NT2/D1 (cell line): Measurements from ENCODE around the gene ARPC5.

Experiments used
- DNase-seq: peaks from one replicate; pipeline ENCODE4 v3.0.0-alpha.2; 2011; ENCODE audit warnings: low read depth, low spot score
- H3K27me3 ChIP-seq: 2 replicates; pipeline ENCODE4 v1.6.0; 2011; ENCODE audit warnings: mild to moderate bottlenecking; ENCODE audit not compliant: insufficient read length, insufficient read depth
- H3K36me3 ChIP-seq: 2 replicates; pipeline ENCODE4 v1.6.1; 2011; ENCODE audit warnings: mild to moderate bottlenecking, low read length, mixed read lengths; ENCODE audit not compliant: insufficient read depth, insufficient read length
- H3K4me1 ChIP-seq: 2 replicates; pipeline ENCODE4 v1.5.1; 2011; ENCODE audit not compliant: insufficient read depth, insufficient read length
- H3K4me3 ChIP-seq: 2 replicates; pipeline ENCODE4 v1.5.1; 2011; ENCODE audit warnings: low read depth; ENCODE audit not compliant: insufficient read length
- H3K9ac ChIP-seq: 2 replicates; pipeline ENCODE4 v1.6.0; 2011; ENCODE audit warnings: low read depth; ENCODE audit not compliant: insufficient read length
- H3K9me3 ChIP-seq: 2 replicates; pipeline ENCODE4 v1.5.1; 2011; ENCODE audit warnings: mild to moderate bottlenecking, low read length; ENCODE audit not compliant: insufficient read depth
- SUZ12 ChIP-seq: IDR thresholded peaks from 2 replicates; pipeline ENCODE4 v1.6.1; 2011; ENCODE audit not compliant: insufficient read length, insufficient read depth; ENCODE audit errors: extremely low read depth
- YY1 ChIP-seq: IDR thresholded peaks from 2 replicates; pipeline ENCODE4 v1.6.1; 2011; ENCODE audit not compliant: insufficient read length, insufficient read depth
- ZNF274 ChIP-seq: IDR thresholded peaks from 2 replicates; pipeline ENCODE4 v1.6.1; 2011; ENCODE audit warnings: mild to moderate bottlenecking, low read depth, low read length

The ARPC5 gene

GRCh38 chr1:183598386-183598785 is 37.2 kb downstream of the ARPC5 start:
- DNase-seq = no peak

DNA sequence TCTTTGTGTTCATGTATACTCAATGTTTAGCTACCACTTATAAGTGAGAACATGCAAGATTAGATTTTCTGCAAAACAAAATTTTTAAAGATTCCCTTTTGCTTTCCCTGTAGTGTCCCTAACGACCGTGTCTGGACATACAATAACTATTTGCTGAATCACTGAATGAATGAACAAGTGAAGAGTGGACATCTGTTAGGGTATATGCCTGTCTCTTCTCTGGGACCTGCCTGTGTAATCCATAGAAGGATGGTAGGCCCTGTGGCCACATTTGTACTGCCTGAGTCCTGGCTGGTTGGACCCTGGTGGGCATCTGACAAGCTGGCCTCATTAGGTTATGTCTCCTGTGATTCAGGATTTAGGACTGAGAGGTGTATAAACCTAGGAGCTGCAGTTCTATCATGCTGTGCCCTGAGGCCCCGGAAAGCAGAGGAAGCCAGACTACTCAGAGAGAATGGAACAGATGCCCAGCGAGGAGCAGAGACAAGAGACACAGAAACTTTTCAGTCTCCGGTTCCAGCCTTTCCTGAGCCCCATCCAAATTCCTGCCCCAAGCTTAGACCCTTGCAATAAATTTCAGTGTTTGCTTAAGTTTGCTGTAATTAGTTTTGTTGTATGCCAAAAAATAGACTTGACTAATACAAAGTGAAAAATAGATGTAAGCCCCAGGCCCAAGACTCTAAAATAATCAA is 37.8 kb downstream of the ARPC5 start:
- H3K27me3 ChIP-seq = no peaks in the 10 kb centered on the region
- H3K36me3 ChIP-seq = no peaks in the 10 kb centered on the region
- no peaks in the 10 kb centered on the region for H3K9me3 ChIP-seq
- H3K9ac ChIP-seq = no peak overlapping the region
- TF ChIP-seq SUZ12 = no peak
- TF ChIP-seq YY1 = no peak
- no peak for TF ChIP-seq ZNF274
- DNase-seq = no peak
- H3K4me1 ChIP-seq = peaks cover 5% of the 10 kb centered on the region
- no peak overlapping the region for H3K4me3 ChIP-seq

More at GRCh38 chr1:183598386-183598785, 37.2 kb downstream of the ARPC5 start:
- no peak overlapping the region for H3K4me3 ChIP-seq
- no peaks in the 10 kb centered on the region for H3K36me3 ChIP-seq
- no peak for TF ChIP-seq YY1
- no peak for TF ChIP-seq ZNF274
- no peak for TF ChIP-seq SUZ12
- no peaks in the 10 kb centered on the region for H3K9me3 ChIP-seq
- no peak overlapping the region for H3K9ac ChIP-seq
- H3K4me1 ChIP-seq = peaks cover 2% of the 10 kb centered on the region
- no peaks in the 10 kb centered on the region for H3K27me3 ChIP-seq

GRCh38 chr1:183596500-183596899 is 39.1 kb downstream of the ARPC5 start:
- Histone ChIP-seq H3K9ac (no peak overlapping the region), H3K4me1 (peaks cover 5% of the 10 kb centered on the region), H3K36me3 (no peaks in the 10 kb centered on the region), H3K27me3 (no peaks in the 10 kb centered on the region), H3K4me3 (no peak overlapping the region), H3K9me3 (no peaks in the 10 kb centered on the region)
- TF ChIP-seq YY1 (no peak), SUZ12 (no peak), ZNF274 (no peak)
- DNase-seq = no peak

- DNase-seq = no peak
- H3K9me3 ChIP-seq = no peaks in the 10 kb centered on the region
- H3K36me3 ChIP-seq = no peaks in the 10 kb centered on the region
- H3K27me3 ChIP-seq = no peaks in the 10 kb centered on the region
- peaks cover 5% of the 10 kb centered on the region for H3K4me1 ChIP-seq
- H3K4me3 ChIP-seq = no peak overlapping the region
- H3K9ac ChIP-seq = no peak overlapping the region
- TF ChIP-seq ZNF274 = no peak
- TF ChIP-seq YY1 = no peak
- no peak for TF ChIP-seq SUZ12
These were observed 40.0 kb downstream of the ARPC5 start for GRCh38 chr1:183595537-183595936.

DNA sequence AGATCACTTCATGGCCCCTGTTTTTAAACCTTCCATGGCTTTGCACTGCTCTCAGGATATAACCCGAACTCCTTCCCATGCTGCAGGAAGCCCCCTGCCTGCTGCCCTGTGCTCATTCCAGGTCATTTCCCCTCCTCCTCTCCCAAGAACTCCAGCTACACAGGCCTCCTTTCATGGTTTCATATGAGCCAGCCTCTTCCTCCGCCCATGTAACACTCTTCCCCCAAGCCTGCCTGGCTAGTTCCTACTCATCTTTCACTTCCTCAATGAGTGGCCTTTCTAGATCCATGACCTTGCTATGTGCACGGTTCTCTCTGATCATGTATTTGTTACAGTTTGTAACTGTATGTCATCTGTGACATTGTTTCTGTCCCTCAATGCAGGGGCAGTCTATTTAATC is 42.2 kb downstream of the ARPC5 start:
- no peaks in the 10 kb centered on the region for H3K9me3 ChIP-seq
- H3K27me3 ChIP-seq = no peaks in the 10 kb centered on the region
- peaks cover 12% of the 10 kb centered on the region for H3K4me1 ChIP-seq
- no peak overlapping the region for H3K4me3 ChIP-seq
- TF ChIP-seq YY1 = no peak
- TF ChIP-seq SUZ12 = no peak
- TF ChIP-seq ZNF274 = no peak
- no peak for DNase-seq
- no peaks in the 10 kb centered on the region for H3K36me3 ChIP-seq
- H3K9ac ChIP-seq = no peak overlapping the region

- Histone ChIP-seq H3K4me1 (peaks cover 12% of the 10 kb centered on the region), H3K9me3 (no peaks in the 10 kb centered on the region), H3K4me3 (no peak overlapping the region), H3K27me3 (no peaks in the 10 kb centered on the region), H3K9ac (no peak overlapping the region), H3K36me3 (no peaks in the 10 kb centered on the region)
- TF ChIP-seq SUZ12 = no peak
- no peak for TF ChIP-seq YY1
- TF ChIP-seq ZNF274 = no peak
- DNase-seq = no peak
These were observed 42.9 kb downstream of the ARPC5 start for GRCh38 chr1:183592733-183593132.

DNA sequence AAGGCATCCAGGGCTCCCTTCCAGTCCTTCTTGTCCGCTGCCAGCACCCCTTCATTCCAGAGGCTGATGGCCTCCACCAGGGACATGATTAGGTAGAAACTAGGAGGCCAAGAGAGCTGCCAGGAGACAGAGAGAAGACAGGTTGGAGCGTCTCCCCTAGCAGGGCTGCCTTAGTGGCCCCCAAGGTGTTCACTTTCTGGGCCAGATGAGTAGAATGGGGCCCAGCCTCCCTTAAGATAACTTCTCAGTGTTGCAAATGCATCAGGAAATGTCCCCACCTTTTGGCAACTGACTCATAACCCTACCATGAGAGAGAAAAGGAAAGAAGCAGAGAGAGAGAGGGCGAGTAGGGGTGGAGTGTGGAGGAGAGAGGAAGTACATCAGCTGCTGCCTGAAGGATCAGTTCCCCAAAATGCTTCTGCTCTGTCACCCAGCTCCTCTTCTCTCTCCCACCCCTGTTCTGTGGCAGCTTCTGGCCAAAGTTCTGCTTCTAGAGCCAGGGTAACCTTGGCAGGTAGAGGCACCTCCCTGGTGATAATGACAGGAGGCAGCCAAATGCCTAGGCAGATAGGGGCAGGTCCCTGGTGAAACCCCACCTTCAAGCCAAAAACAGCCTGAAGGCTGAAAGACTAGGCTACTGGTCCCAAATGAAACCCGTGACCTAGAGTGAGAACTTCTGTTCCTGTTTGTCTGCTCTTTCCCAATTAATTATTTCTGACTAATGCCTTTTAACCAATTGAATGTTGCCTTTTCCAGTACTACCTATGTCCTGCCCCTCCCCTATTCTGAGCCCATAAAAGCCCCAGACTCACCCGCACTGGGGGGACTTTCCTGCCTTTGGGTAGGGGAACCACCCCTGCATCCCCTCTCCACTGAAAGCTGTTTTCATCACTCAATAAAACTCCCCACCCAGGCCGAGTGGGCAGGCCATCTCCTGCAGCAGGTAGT is 45.1 kb downstream of the ARPC5 start, which contains the start of gene NCF2:
Gene NCF2 (minus strand): TSS at position 216 of the 948 bp plus-strand sequence. CDS start 130 bp downstream, at position 86.
- H3K4me1 ChIP-seq = peaks cover 12% of the 10 kb centered on the region
- H3K36me3 ChIP-seq = no peaks in the 10 kb centered on the region
- no peak within 1 kb of the TSS for H3K4me3 ChIP-seq
- no peak within 1 kb of the TSS for H3K9ac ChIP-seq
- H3K27me3 ChIP-seq = no peaks in the 10 kb centered on the region
- no peak for TF ChIP-seq YY1
- no peak for TF ChIP-seq ZNF274
- TF ChIP-seq SUZ12 = no peak
- no peak for DNase-seq
- no peaks in the 10 kb centered on the region for H3K9me3 ChIP-seq
